ENCODE results near the gene CARTPT.

Gene CARTPT

GRCh38 chr5:71680510-71680909 is 38.6 kb upstream of the CARTPT start:
- H3F3A ChIP-seq (ENCODE audit: low read depth) = no peaks in the 10 kb centered on the region
- H3K79me2 ChIP-seq (ENCODE audit: insufficient read depth, low read length) = no peaks in the 10 kb centered on the region
- no peaks in the 10 kb centered on the region for H3K36me3 ChIP-seq (ENCODE audit: insufficient read depth, low read length)
- no peak overlapping the region for H3K9ac ChIP-seq (ENCODE audit: low read depth, low read length, poor library complexity, severe bottlenecking)
- H3K9me3 ChIP-seq (ENCODE audit: insufficient read depth, low read depth, low read length) = no peaks in the 10 kb centered on the region
- H3K4me3 ChIP-seq (ENCODE audit: low read length, poor library complexity, severe bottlenecking) = no peak overlapping the region
- H3K4me1 ChIP-seq (ENCODE audit: insufficient read depth, low read length, poor library complexity, severe bottlenecking) = no peaks in the 10 kb centered on the region
- H3K27me3 ChIP-seq (ENCODE audit: insufficient read depth, low read length, poor library complexity, severe bottlenecking) = no peaks in the 10 kb centered on the region
- H3K4me2 ChIP-seq (ENCODE audit: low read depth, low read length, poor library complexity, severe bottlenecking) = no peak overlapping the region
- no peaks in the 10 kb centered on the region for H4K20me1 ChIP-seq (ENCODE audit: insufficient read depth, low read length, poor library complexity, severe bottlenecking)
- TF ChIP-seq CTCF (conservative IDR thresholded peaks at IDR 0.05; ENCODE audit: low read length) = no peak
- TF ChIP-seq EZH2phosphoT487 (IDR thresholded peaks at IDR 0.05; ENCODE audit: borderline replicate concordance) = no peak
- H2AFZ ChIP-seq (ENCODE audit: low read length) = no peak overlapping the region
- H3K9me2 ChIP-seq (replicated peaks; ENCODE audit: low read depth, low read length) = no peaks in the 10 kb centered on the region

- H3K9me3 ChIP-seq (ENCODE audit: insufficient read depth, low read depth, low read length) = no peaks in the 10 kb centered on the region
- no peaks in the 10 kb centered on the region for H3K27me3 ChIP-seq (ENCODE audit: insufficient read depth, low read length, poor library complexity, severe bottlenecking)
- H3F3A ChIP-seq (ENCODE audit: low read depth) = no peaks in the 10 kb centered on the region
- H3K9ac ChIP-seq (ENCODE audit: low read depth, low read length, poor library complexity, severe bottlenecking) = no peak overlapping the region
- no peaks in the 10 kb centered on the region for H4K20me1 ChIP-seq (ENCODE audit: insufficient read depth, low read length, poor library complexity, severe bottlenecking)
- TF ChIP-seq CTCF (conservative IDR thresholded peaks at IDR 0.05; ENCODE audit: low read length) (no peak), EZH2phosphoT487 (IDR thresholded peaks at IDR 0.05; ENCODE audit: borderline replicate concordance) (no peak)
- H3K36me3 ChIP-seq (ENCODE audit: insufficient read depth, low read length) = no peaks in the 10 kb centered on the region
- H3K79me2 ChIP-seq (ENCODE audit: insufficient read depth, low read length) = no peaks in the 10 kb centered on the region
- H2AFZ ChIP-seq (ENCODE audit: low read length) = no peak overlapping the region
- H3K9me2 ChIP-seq (replicated peaks; ENCODE audit: low read depth, low read length) = no peaks in the 10 kb centered on the region
- H3K4me3 ChIP-seq (ENCODE audit: low read length, poor library complexity, severe bottlenecking) = no peak overlapping the region
- H3K4me2 ChIP-seq (ENCODE audit: low read depth, low read length, poor library complexity, severe bottlenecking) = no peak overlapping the region
- no peaks in the 10 kb centered on the region for H3K4me1 ChIP-seq (ENCODE audit: insufficient read depth, low read length, poor library complexity, severe bottlenecking)
Measured at GRCh38 chr5:71681296-71681695, 37.8 kb upstream of the CARTPT start.

GRCh38 chr5:71684309-71684708 is 34.8 kb upstream of the CARTPT start:
- TF ChIP-seq CTCF (conservative IDR thresholded peaks at IDR 0.05; ENCODE audit: low read length) (no peak), EZH2phosphoT487 (IDR thresholded peaks at IDR 0.05; ENCODE audit: borderline replicate concordance) (no peak)
- Histone ChIP-seq H3K9me3 (ENCODE audit: insufficient read depth, low read depth, low read length) (no peaks in the 10 kb centered on the region), H3F3A (ENCODE audit: low read depth) (no peaks in the 10 kb centered on the region), H3K9ac (ENCODE audit: low read depth, low read length, poor library complexity, severe bottlenecking) (no peak overlapping the region), H3K4me2 (ENCODE audit: low read depth, low read length, poor library complexity, severe bottlenecking) (no peak overlapping the region), H4K20me1 (ENCODE audit: insufficient read depth, low read length, poor library complexity, severe bottlenecking) (no peaks in the 10 kb centered on the region), H3K79me2 (ENCODE audit: insufficient read depth, low read length) (no peaks in the 10 kb centered on the region), H2AFZ (ENCODE audit: low read length) (no peak overlapping the region), H3K4me1 (ENCODE audit: insufficient read depth, low read length, poor library complexity, severe bottlenecking) (no peaks in the 10 kb centered on the region), H3K9me2 (replicated peaks; ENCODE audit: low read depth, low read length) (no peaks in the 10 kb centered on the region), H3K36me3 (ENCODE audit: insufficient read depth, low read length) (no peaks in the 10 kb centered on the region), H3K27me3 (ENCODE audit: insufficient read depth, low read length, poor library complexity, severe bottlenecking) (no peaks in the 10 kb centered on the region), H3K4me3 (ENCODE audit: low read length, poor library complexity, severe bottlenecking) (no peak overlapping the region)

All from Loucy (cell line).